ENCODE data around the gene AHNAK.
A peak's percentile ranks its signal among the peaks of the same experiment; 100 is the strongest.
"Not testable (repeated sequence)": the region's sequence is repeated elsewhere in the genome, so short reads cannot be mapped to it uniquely, and the experiment has no call there.

AHNAK gene

GRCh38 chr11:62546244-62546928, at the start of gene AHNAK:
TSS of gene AHNAK (minus strand) at chr11:62546806. CDS start at chr11:62536098, 10,708 bp downstream.
- no peak for DNase-seq (ENCODE audit: low read depth, low spot score)

- DNase-seq (ENCODE audit: low read depth, low spot score) = no peak
Measured at GRCh38 chr11:62595124-62595523, 48.5 kb upstream of the AHNAK start.

- peak; percentile 55 for DNase-seq (ENCODE audit: low read depth, low spot score)
Measured at GRCh38 chr11:62593434-62594044, 46.9 kb upstream of the AHNAK start.

- no peak for DNase-seq (ENCODE audit: low read depth, low spot score)
Measured at GRCh38 chr11:62592989-62593421, 46.4 kb upstream of the AHNAK start.

- no peak for DNase-seq (ENCODE audit: low read depth, low spot score)
Measured at GRCh38 chr11:62592146-62592815, 45.7 kb upstream of the AHNAK start.

GRCh38 chr11:62591448-62592145, 45.0 kb upstream of the AHNAK start, which contains the start of gene TUT1:
TSS of gene TUT1 (minus strand) at chr11:62591523. CDS start at chr11:62591485, 38 bp downstream.
- peak; percentile 96 for DNase-seq (ENCODE audit: low read depth, low spot score)

GRCh38 chr11:62588966-62589637, 42.5 kb upstream of the AHNAK start:
- no peak for DNase-seq (ENCODE audit: low read depth, low spot score)

GRCh38 chr11:62585356-62585755, 38.8 kb upstream of the AHNAK start:
- DNase-seq (ENCODE audit: low read depth, low spot score) = not testable (repeated sequence)

- not testable (repeated sequence) for DNase-seq (ENCODE audit: low read depth, low spot score)
Measured at GRCh38 chr11:62581735-62582134, 35.1 kb upstream of the AHNAK start.

- no peak for DNase-seq (ENCODE audit: low read depth, low spot score)
Measured at GRCh38 chr11:62580959-62581715, 34.5 kb upstream of the AHNAK start.

- no peak for DNase-seq (ENCODE audit: low read depth, low spot score)
Measured at GRCh38 chr11:62579252-62579651, 32.6 kb upstream of the AHNAK start.

- no peak for DNase-seq (ENCODE audit: low read depth, low spot score)
Measured at GRCh38 chr11:62578541-62578940, 31.9 kb upstream of the AHNAK start.

GRCh38 chr11:62577046-62577714, 30.6 kb upstream of the AHNAK start:
- DNase-seq (ENCODE audit: low read depth, low spot score) = no peak

- no peak for DNase-seq (ENCODE audit: low read depth, low spot score)
Measured at GRCh38 chr11:62575837-62576236, 29.2 kb upstream of the AHNAK start.

GRCh38 chr11:62575156-62575555, 28.6 kb upstream of the AHNAK start:
- no peak for DNase-seq (ENCODE audit: low read depth, low spot score)

GRCh38 chr11:62574363-62575071, 27.9 kb upstream of the AHNAK start:
- DNase-seq (ENCODE audit: low read depth, low spot score) = no peak

GRCh38 chr11:62573592-62574362, 27.2 kb upstream of the AHNAK start, which contains the start of gene EEF1G:
TSS of gene EEF1G (minus strand) at chr11:62573891. CDS start at chr11:62573842, 49 bp downstream.
- DNase-seq (ENCODE audit: low read depth, low spot score) = peak; percentile 96

- DNase-seq (ENCODE audit: low read depth, low spot score) = no peak
Measured at GRCh38 chr11:62573006-62573591, 26.5 kb upstream of the AHNAK start.

All from activated CD4-positive, CD25-positive, alpha-beta regulatory T cell treated with anti-CD3 and anti-CD28 coated beads, Interleukin-2, amount 50 U/mL, for 16 hours (primary cell).